Mucosa of gallbladder (tissue), 1 donor: Measurements from ENCODE around the gene KIAA0319L. TPM values are rescaled to one million over a fixed set of nuclear protein-coding genes. Genes with fewer than 3 reads are reported as not detected.

ENCODE experiments used
- DNase-seq: peaks from one replicate; pipeline ENCODE4 v3.0.0-alpha.2; 2020; ENCODE audit warnings: low spot score
- total RNA-seq: library from RNA; stranded (reverse); gene quantifications from one replicate; pipeline ENCODE4 v1.2.1, GENCODE V29; 2021
- donor health status: DM: no; HTN: no; CAD: no.

Gene KIAA0319L
- total RNA-seq, 1 donor from 2014 or later = 82.5 TPM

DNA sequence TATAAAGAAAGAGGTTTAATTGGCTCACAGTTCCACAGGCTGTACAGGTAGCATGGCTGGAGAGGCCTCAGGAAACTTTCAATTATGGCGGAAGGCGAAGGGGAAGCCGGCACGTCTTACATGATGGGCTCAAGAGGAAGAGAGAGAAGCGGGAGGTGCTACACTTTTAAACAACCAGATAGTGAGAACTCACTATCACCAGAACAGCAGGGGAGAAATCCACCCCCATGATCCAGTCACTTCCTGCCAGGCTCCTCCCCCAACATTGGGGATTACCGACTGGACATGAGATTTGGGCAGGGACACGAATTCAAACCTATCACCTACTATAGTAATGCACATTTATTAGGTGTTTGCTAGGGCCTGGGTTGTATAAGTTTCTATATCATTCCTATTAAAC is 170.9 kb downstream of the KIAA0319L start:
- no peak for DNase-seq

Other genes with a start within 250 kb of the KIAA0319L start
- gene NCDN, start 396 bp upstream of the KIAA0319L start, total RNA-seq = 43.9 TPM
- gene TFAP2E, start 15.9 kb upstream of the KIAA0319L start, total RNA-seq = 0.66 TPM
- gene PSMB2, start 84.1 kb upstream of the KIAA0319L start, total RNA-seq = 40.1 TPM
- 11.0 TPM for gene C1orf216, start 161.5 kb upstream of the KIAA0319L start, total RNA-seq
- gene CLSPN, start 212.6 kb upstream of the KIAA0319L start, total RNA-seq = 0.95 TPM